GM10248 (cell line): ENCODE measurements around the gene FMNL2.

Experiments
- CTCF ChIA-PET: fragments of 300-600 bp; sonication (Branson Sonifier 250); formaldehyde crosslinking; extraction: SDS; loops from one replicate; lab custom pipeline; 2021; ENCODE audit warnings: antibody characterized with exemption; lab: Yijun Ruan, JAX
- POLR2A ChIA-PET: fragments of 350-650 bp; sonication (Branson Sonifier 250); formaldehyde crosslinking; extraction: SDS; loops from one replicate; lab custom pipeline; 2020; ENCODE audit warnings: antibody characterized with exemption; lab: Yijun Ruan, JAX
- DNase-seq: peaks from one replicate; pipeline ENCODE4 v3.0.0; 2012; ENCODE audit errors: extremely low spot score
- TF ChIP-seq, protein P1 (sequence below): IDR thresholded peaks from 2 replicates; pipeline ENCODE4 v1.5.1; 2012; ENCODE audit warnings: mild to moderate bottlenecking, low read depth; ENCODE audit errors: extremely low read depth, missing control alignments, control extremely low read depth

The FMNL2 gene

DNA sequence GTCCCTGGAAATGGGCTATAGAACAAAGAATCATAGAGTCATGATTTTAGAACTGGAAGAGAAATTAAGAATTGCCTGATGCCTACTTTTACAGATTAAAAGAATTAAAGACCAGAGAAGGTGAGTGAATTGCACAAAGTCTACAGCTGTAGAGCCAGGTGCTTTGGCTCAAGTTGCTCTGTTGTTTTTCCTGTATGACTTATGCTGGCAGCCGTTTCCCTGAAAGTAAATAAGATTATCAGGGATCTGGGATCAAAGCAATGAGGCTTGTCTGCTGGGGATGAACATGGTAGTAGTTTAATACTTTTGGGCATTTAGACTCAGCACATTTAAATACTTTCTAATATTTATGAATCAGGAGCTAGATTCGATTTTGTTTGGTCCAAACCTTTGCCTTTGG is 215.4 kb downstream of the FMNL2 start:
- CTCF ChIA-PET = interaction anchor here (1.5 kb wide), 1 partner anchor 23 kb away, joined by 3 read pairs; no protein-coding TSS in a partner anchor
- TF ChIP-seq, protein P1, sequence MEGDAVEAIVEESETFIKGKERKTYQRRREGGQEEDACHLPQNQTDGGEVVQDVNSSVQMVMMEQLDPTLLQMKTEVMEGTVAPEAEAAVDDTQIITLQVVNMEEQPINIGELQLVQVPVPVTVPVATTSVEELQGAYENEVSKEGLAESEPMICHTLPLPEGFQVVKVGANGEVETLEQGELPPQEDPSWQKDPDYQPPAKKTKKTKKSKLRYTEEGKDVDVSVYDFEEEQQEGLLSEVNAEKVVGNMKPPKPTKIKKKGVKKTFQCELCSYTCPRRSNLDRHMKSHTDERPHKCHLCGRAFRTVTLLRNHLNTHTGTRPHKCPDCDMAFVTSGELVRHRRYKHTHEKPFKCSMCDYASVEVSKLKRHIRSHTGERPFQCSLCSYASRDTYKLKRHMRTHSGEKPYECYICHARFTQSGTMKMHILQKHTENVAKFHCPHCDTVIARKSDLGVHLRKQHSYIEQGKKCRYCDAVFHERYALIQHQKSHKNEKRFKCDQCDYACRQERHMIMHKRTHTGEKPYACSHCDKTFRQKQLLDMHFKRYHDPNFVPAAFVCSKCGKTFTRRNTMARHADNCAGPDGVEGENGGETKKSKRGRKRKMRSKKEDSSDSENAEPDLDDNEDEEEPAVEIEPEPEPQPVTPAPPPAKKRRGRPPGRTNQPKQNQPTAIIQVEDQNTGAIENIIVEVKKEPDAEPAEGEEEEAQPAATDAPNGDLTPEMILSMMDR = no peak
- DNase-seq = no peak
- POLR2A ChIA-PET = no interaction called here

DNA sequence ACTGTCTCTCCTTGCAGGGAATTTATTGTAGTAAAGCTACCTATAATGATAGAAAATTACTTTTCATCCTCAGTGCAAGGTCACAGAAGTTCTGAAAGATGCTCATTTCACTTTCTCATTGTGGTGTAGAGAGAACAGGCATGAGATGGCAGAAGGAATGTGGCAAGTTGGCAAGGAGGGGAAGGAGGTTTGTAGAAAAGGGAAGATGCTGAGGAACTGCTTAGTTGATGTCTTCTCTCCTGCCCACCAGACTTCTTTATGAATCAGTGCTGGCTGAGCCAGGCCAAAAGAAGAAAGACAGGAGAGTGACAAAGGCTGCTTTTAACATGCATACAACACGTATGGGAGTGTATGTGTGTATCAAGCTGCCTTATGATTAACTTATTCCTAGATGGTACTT is 217.9 kb downstream of the FMNL2 start:
- ChIA-PET CTCF (interaction anchor here (0.8 to 1.6 kb wide), 6 partner anchors 11 to 377 kb away, joined by 3 to 5 read pairs (median 4); partner anchors contain the start of gene STAM2), POLR2A (no interaction called here)
- DNase-seq = no peak
- TF ChIP-seq, protein P1 = no peak

DNA sequence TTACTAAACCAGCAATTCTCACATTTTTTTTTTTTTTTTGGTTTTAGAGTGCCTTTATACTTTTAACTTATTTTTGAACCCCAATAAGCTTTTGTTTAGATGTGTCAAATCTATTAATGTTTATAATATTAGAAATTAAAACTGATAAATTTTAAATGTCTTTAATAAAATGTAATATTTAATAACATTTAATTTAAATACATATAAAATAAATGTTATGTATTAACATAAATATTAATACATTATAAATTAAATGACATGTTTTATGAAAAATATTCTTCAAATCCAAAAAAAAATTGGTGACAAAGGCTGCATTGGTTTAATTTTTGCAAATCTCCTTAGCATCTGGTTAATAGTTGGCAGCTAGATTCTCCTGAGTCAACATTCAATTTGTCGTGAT is 218.5 kb downstream of the FMNL2 start:
- TF ChIP-seq, protein P1 = no peak
- CTCF ChIA-PET = interaction anchor here (1.2 to 1.6 kb wide), 3 partner anchors 18 to 82 kb away, joined by 3 to 4 read pairs (median 4); no protein-coding TSS in a partner anchor
- no peak for DNase-seq
- POLR2A ChIA-PET = no interaction called here

DNA sequence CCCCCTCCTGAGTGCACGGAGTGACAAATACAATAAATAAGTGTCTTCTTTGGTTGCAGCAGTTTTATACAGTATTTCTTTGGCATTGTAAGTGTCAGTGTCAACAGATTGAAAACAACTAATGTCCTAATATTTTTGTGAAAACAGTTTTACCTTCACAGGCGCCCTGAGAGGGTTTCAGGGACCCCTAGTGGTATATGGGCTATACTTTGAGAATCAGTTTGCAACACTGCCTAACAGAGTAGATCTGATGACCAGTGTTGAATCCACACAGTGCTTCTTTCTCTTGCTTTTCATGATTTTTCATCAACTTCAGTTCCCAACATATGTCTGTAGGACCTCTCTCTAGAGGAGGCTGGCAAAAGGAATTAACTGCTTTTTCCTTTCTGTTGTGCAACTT is 220.1 kb downstream of the FMNL2 start:
- DNase-seq = no peak
- POLR2A ChIA-PET = no interaction called here
- CTCF ChIA-PET = interaction anchor here (1.1 to 2.5 kb wide), 5 partner anchors 9 to 188 kb away, joined by 3 to 7 read pairs (median 4); no protein-coding TSS in a partner anchor
- TF ChIP-seq, protein P1 = no peak

DNA sequence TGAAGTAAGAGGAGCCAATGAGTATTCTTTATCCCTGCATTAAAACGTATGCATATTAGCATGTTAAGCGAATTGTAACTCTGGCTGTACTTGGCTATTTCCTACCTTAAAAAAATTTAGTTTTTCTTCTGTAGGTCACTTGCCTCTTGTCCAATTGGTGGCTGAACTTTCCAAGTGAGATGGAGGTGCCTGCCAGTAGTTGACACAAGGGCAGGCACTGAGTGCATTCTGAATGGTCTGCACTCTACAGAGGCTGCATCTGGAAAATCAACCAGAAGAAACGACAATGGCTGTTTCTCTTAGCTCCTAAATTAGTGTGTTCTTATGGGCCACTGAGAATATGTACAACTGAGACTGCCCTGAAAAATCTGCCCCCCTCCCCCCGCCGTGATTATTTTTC is 221.5 kb downstream of the FMNL2 start:
- no peak for DNase-seq
- ChIA-PET CTCF (interaction anchor here (0.7 to 1.9 kb wide), 7 partner anchors 9 to 79 kb away, joined by 3 to 5 read pairs (median 3); no protein-coding TSS in a partner anchor), POLR2A (no interaction called here)
- TF ChIP-seq, protein P1 = no peak

DNA sequence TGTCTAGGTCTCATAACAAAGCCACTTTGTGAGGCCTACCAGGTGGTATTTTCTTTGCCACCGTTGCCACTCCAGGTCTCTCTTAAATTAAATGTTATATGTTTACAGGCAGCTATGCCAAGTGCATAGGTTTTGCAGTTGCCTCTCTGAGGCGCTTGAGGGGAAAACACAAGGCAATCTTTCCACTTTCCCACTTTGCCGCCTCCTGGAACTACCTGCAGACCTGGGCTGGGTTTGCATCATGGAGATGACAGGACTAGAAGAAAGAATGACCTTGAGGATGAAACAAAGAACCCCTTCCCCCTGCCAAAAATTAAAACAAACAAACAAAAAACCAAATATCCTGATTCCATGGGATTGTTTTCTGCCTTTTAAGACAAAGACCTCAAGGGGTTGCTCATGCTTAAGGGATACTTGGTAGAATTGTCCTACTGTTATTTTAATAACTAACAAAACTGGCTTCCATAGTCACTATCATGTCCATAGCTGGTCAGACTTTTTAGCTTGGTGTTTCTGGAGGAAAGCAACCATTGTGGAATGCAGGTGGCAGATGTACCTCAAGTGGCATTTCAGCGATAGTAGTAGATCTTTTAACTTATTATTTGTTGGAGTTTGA is 222.4 kb downstream of the FMNL2 start:
- POLR2A ChIA-PET = no interaction called here

More for the DNA sequence above, 222.4 kb downstream of the FMNL2 start:
- CTCF ChIA-PET = interaction anchor here (0.8 to 1.9 kb wide), 5 partner anchors 14 to 74 kb away, joined by 3 to 5 read pairs (median 3); no protein-coding TSS in a partner anchor
- TF ChIP-seq, protein P1 = no peak
- DNase-seq = no peak
